Left lobe of liver (tissue), 2 donors: Measurements from ENCODE around the gene HPS4. TPM values are rescaled to one million over a fixed set of nuclear protein-coding genes. Genes with fewer than 3 reads are reported as not detected.

Experiments
- ATAC-seq: fragments of 200-7000 bp; cut with Tn5 transposase; one replicate; pipeline ENCODE4 v1.9.1; 2020; ENCODE audit warnings: mild to moderate bottlenecking, moderate library complexity
- DNase-seq: peaks from one replicate; pipeline ENCODE4 v3.0.0-alpha.2; 2020; ENCODE audit warnings: low spot score
- total RNA-seq: library from RNA; stranded (reverse); gene quantifications from one replicate; pipeline ENCODE4 v1.2.1, GENCODE V29; 2021
- donor health status: DM: no; HTN: no; CAD: no; lungs with moderate emphysema.
- donor health status: DM: no; HTN: yes; CAD: no.

The HPS4 gene
- 13.2 TPM for total RNA-seq

GRCh38 chr22:26483439-26484359 lies at the start of gene HPS4, which contains the start of gene SRRD:
HPS4 (minus strand) TSS chr22:26483783; CDS start chr22:26481762, 2,021 bp downstream.
SRRD (plus strand) TSS chr22:26483877; CDS start chr22:26483891, 14 bp downstream.
- ATAC-seq: peak; percentile 92
- DNase-seq: peak; percentile 93

GRCh38 chr22:26529345-26529744 lies 45.8 kb upstream of the HPS4 start:
- peak; percentile 84 for DNase-seq
- peak; percentile 72 for ATAC-seq

DNA sequence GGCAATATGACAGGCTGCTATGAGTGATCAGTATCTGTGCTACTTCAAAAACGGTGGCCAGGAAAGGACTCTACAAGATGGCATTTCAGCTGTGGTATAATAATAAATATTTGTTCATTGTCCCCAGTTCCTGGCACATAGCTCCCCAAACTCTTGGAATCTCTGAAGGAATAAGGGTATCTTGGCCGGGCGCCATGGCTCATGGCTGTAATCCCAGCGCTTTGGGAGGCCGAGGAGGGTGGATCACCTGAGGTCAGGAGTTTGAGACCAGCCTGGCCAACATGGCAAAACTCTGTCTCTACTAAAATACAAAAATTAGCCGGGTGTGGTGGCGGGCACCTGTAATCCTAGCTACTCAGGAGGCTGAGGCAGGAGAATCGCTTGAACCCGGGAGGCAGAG lies 44.9 kb upstream of the HPS4 start:
- ATAC-seq (peak; percentile 13), DNase-seq (peak; percentile 79)

- ATAC-seq (peak; percentile 29), DNase-seq (no peak)
Measured at GRCh38 chr22:26527574-26528465, 44.2 kb upstream of the HPS4 start.

DNA sequence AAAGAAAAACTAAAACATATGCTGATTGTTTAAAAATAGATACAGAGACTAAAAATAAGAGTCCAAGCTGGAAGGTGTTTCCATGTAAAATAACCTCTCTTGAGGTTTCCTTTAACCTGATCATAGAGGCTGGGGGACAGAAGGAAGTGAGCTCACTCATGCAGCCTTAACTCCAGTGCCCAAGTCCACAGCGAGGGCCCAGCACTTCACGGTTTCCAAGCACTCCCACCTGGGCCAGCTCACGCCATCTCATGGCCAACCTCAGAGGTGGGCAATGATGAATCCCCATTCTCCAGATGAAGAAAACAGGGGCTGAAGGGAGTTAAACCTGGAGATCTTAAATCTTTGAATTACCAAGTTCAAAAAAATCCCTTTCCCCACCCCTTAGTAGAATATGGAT lies 43.6 kb upstream of the HPS4 start:
- ATAC-seq (peak; percentile 35), DNase-seq (no peak)

GRCh38 chr22:26525946-26526564 lies 42.5 kb upstream of the HPS4 start:
- ATAC-seq (no peak), DNase-seq (no peak)

- peak; percentile 61 for DNase-seq
- peak; percentile 49 for ATAC-seq
Measured at GRCh38 chr22:26524870-26525269, 41.3 kb upstream of the HPS4 start.

GRCh38 chr22:26522592-26522991 lies 39.0 kb upstream of the HPS4 start:
- ATAC-seq (no peak), DNase-seq (no peak)

GRCh38 chr22:26522012-26522411 lies 38.4 kb upstream of the HPS4 start:
- no peak for DNase-seq
- ATAC-seq: no peak

- ATAC-seq (no peak), DNase-seq (no peak)
Measured at GRCh38 chr22:26517429-26517828, 33.8 kb upstream of the HPS4 start.

- no peak for ATAC-seq
- no peak for DNase-seq
Measured at GRCh38 chr22:26516503-26516902, 32.9 kb upstream of the HPS4 start.

DNA sequence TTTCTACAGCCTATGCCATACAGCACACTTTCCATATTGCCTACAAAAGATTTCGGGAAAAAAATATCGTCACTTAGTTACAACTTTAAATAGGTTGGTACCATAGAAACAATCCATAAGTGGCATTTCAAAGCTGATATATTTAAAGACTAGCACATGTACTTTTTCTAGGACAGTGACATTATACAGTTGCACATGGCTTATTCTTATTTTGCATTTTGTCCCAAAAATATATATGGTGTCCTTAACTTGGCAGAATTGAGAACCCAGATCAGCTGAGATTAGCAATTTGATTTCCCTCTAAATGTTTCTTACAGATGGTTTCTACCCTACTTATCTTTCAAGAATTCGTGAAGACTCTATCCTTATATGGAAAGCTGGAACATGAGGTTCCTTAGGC lies 32.3 kb upstream of the HPS4 start:
- DNase-seq: no peak
- no peak for ATAC-seq

DNA sequence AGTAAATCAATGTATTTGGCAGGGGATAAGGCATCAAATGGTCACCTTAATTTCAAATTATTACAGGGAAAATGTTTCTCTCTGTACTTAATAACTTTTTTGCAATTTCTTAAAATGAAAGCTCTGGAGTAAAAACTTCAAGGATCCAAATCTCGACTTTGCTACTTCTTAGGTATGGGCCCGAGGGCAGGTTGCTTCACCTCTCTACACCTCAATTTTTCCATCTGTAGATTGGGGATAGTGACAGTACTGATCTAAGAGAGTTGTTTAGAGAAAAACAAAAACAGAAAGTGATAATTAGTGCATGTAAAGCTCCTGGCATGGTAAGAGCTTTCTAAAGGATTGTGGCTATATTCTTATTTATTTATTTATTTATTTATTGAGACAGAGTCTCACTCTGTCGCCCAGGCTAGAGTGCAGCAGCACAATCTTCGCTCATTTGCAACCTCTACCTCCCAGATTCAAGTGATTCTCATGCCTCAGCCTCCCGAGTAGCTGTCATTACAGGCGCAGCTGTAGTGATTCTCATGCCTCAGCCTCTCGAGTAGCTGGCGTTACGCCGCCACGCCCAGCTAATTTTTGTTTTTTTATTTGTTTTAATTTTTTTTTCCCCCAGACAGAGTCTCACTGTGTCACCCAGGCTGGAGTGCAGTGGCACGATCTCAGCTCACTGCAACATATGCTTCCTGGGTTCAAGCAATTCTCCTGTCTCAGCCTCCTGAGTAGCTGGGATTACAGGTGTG lies 31.0 kb upstream of the HPS4 start:
- ATAC-seq (no peak), DNase-seq (no peak)

DNA sequence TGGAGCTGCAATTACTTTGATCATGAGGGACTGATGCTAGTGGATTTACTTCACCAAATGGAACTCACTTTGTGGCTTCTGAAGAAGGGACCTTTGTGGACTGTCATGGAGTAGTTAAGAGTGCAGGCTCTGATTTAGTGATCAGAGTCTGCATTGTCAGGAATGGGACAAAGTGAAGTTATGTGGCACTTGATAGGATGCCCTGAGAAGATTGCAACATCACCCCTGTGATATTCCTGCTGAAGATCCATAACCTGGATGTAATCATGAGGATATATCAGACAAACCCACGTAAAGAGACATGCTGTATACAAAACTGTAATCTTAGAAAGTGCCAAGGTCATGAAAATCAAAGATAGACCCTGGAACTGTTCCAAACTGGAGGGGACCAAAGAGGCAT lies 30.3 kb upstream of the HPS4 start:
- no peak for ATAC-seq
- no peak for DNase-seq

- DNase-seq (peak; percentile 96), ATAC-seq (peak; percentile 99)
Measured at GRCh38 chr22:26512149-26512793, 28.7 kb upstream of the HPS4 start, which contains the start of gene TFIP11. TFIP11 (minus strand) TSS chr22:26512473; CDS start chr22:26510272, 2,201 bp downstream.

DNA sequence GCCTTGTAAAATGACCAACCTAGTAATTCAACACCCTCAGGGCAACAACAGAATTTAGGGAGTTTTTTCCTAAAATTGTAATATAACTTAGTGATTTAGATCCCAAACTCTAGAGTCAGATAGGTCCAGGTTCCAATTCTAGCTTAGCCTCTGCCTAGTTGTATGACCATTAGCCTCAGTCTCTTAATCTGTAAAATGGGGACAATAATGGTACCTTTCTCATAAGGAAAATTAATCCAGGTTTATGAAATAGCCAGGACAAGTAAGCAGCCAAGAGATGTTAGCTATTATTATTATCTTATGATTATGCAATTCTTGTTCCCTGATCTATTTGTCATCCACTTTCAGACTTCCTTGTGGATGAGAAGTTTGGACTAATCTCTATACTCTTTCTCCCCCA lies 24.6 kb upstream of the HPS4 start:
- ATAC-seq: no peak
- no peak for DNase-seq

DNA sequence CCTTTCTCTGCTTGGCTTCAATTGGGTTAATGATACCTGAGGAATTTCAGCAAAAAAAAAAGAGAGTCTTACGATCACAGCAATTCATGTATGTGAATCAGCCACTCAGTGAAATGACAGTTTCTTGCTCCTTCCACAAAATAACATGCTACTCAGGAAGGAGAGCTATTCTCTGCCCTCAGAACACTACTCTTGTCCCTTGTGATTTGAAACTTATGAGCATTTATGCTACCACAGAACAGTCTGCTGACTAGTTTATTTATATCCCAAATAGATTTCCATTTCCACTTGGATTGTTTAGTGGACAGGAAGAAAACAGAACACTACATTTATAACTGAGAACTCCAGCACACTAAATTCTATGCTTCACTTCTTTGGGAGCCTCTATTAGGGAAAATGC lies 20.2 kb upstream of the HPS4 start:
- DNase-seq (no peak), ATAC-seq (no peak)

- ATAC-seq (peak; percentile 87), DNase-seq (peak; percentile 59)
Measured at GRCh38 chr22:26502688-26503561, 19.3 kb upstream of the HPS4 start.

- ATAC-seq (no peak), DNase-seq (no peak)
Measured at GRCh38 chr22:26501996-26502395, 18.4 kb upstream of the HPS4 start.
